Tibial nerve (tissue), 3 donors: Measurements from ENCODE around the gene CD200.

Experiments
- CTCF ChIP-seq, 5 experiments: fragments of 200-600 bp in 3 of 5; fragments of 450-650 bp in 2 of 5; sonication (generic) in 3 of 5; IDR thresholded peaks; one replicate each; pipeline ENCODE4 v1.5.1; 2016 to 2019; ENCODE audit warnings: antibody characterized with exemption in 5 of 5, mild to moderate bottlenecking in 3 of 5, moderate library complexity in 2 of 5
- POLR2A ChIP-seq, 2 donors: fragments of 450-650 bp; IDR thresholded peaks; one replicate each; pipeline ENCODE4 v1.6.1; 2017; ENCODE audit warnings: antibody characterized with exemption in 2 of 2, mild to moderate bottlenecking in 2 of 2, moderate library complexity in 2 of 2

DNA sequence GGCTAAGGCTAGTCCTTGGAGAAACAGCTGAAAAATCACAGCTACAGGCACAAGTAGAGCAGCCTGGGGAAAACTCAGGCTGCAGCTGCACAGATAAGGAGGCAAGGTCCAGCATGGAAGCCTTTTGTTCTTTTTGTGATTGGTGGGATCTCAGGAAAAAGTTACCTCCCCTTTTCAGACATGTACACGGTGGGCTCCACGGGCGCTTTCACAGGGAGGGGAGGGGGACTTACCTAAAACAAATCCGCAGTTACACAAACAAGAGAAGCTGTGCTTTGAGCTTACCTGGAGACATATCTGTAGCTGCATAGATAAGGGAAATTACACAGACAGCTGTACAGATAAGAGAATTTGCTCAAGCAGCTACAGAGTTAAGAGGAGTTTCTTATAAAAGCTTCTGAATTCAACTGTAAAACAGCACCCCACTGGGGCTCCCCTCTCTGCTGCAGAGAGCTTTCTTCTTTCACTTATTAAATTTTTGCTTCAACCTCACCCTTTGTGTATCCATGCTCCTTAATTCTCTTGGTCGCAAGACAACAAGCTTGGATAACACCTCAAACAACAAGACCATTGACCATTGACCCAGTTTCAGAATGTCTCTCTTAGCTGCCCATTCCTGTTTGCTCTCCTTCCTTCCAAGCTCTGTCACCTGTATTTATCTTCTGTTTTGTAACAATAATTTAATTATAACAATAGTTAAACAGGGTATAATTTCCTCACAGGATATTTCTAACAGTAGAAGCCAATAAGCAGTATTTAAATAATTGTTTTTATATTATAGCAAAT is 10.9 kb upstream of the CD200 start:
- TF ChIP-seq POLR2A (IDR thresholded peaks at IDR 0.05), result no peak
- TF ChIP-seq CTCF (IDR thresholded peaks at IDR 0.05), result no peak
